DOHH2 (cell line): ENCODE measurements around the gene SOST.

Source experiments
- H3F3A ChIP-seq: fragments of 200-600 bp; sonication (generic), shearing (Covaris generic); 2 replicates; pipeline ENCODE4 v1.6.0; 2016; ENCODE audit warnings: antibody characterized with exemption, mild to moderate bottlenecking; ENCODE audit not compliant: control insufficient read depth, insufficient read depth
- H3K27ac ChIP-seq: fragments of 200-600 bp; sonication (generic); 2 replicates; pipeline ENCODE4 v1.5.1; 2014; ENCODE audit warnings: low read depth, mild to moderate bottlenecking, low read length, moderate library complexity
- H3K27me3 ChIP-seq: fragments of 200-600 bp; sonication (generic); 2 replicates; pipeline ENCODE4 v1.6.1; 2014; ENCODE audit warnings: mild to moderate bottlenecking, low read length, mixed read lengths; ENCODE audit not compliant: control insufficient read depth
- H3K36me3 ChIP-seq: fragments of 200-600 bp; sonication (generic); 2 replicates; pipeline ENCODE4 v1.6.1; 2014; ENCODE audit warnings: mild to moderate bottlenecking, low read length, moderate library complexity, mixed read lengths; ENCODE audit not compliant: control insufficient read depth
- H3K4me1 ChIP-seq: fragments of 200-600 bp; sonication (generic); 2 replicates; pipeline ENCODE4 v1.6.1; 2014; ENCODE audit warnings: mild to moderate bottlenecking, low read length, mixed read lengths; ENCODE audit not compliant: control insufficient read depth
- H3K4me2 ChIP-seq: fragments of 200-600 bp; sonication (generic); 2 replicates; pipeline ENCODE4 v1.6.0; 2014; ENCODE audit warnings: mild to moderate bottlenecking, low read length, moderate library complexity
- H3K4me3 ChIP-seq: fragments of 200-600 bp; sonication (generic); 2 replicates; pipeline ENCODE4 v1.5.1; 2014; ENCODE audit warnings: mild to moderate bottlenecking, low read length, mixed read lengths
- H3K79me2 ChIP-seq: fragments of 200-600 bp; sonication (generic); 2 replicates; pipeline ENCODE4 v1.6.1; 2014; ENCODE audit warnings: mild to moderate bottlenecking, low read length, mixed read lengths; ENCODE audit not compliant: control insufficient read depth
- H3K9me2 ChIP-seq: fragments of 200-600 bp; sonication (generic); replicated peaks from 2 replicates; pipeline ENCODE4 v1.6.1; 2014; ENCODE audit warnings: mild to moderate bottlenecking, low read length, mixed read lengths; ENCODE audit not compliant: control insufficient read depth
- H3K9me3 ChIP-seq: fragments of 200-600 bp; sonication (generic); 2 replicates; pipeline ENCODE4 v1.6.1; 2014; ENCODE audit warnings: antibody characterized with exemption, low read length, mixed read lengths; ENCODE audit not compliant: control insufficient read depth, insufficient read depth
- H4K20me1 ChIP-seq: fragments of 200-600 bp; sonication (generic); 2 replicates; pipeline ENCODE4 v1.6.0; 2014; ENCODE audit warnings: low read depth, mild to moderate bottlenecking, antibody characterized with exemption, low read length, moderate library complexity; ENCODE audit not compliant: control insufficient read depth, insufficient read depth
- CTCF ChIP-seq: fragments of 200-600 bp; sonication (generic); IDR thresholded peaks from one replicate; pipeline ENCODE4 v1.5.1; 2014; ENCODE audit warnings: antibody characterized with exemption, mild to moderate bottlenecking, low read depth, low read length; ENCODE audit not compliant: poor library complexity, severe bottlenecking
- EZH2phosphoT487 ChIP-seq: fragments of 200-600 bp; sonication (generic); IDR thresholded peaks from 2 replicates; pipeline ENCODE4 v1.6.1; 2017; ENCODE audit warnings: borderline replicate concordance, mild to moderate bottlenecking, antibody characterized with exemption, low read length, moderate library complexity, mixed read lengths

Gene SOST

GRCh38 chr17:43713494-43714162 lies 45.0 kb downstream of the SOST start:
- Histone ChIP-seq H3K9me2 (no peaks in the 10 kb centered on the region), H3K27me3 (peaks cover 23% of the 10 kb centered on the region), H3K4me3 (no peak overlapping the region), H3K36me3 (no peaks in the 10 kb centered on the region), H3K9me3 (no peaks in the 10 kb centered on the region), H3K4me2 (no peak overlapping the region), H3F3A (no peaks in the 10 kb centered on the region), H4K20me1 (no peaks in the 10 kb centered on the region), H3K27ac (no peak overlapping the region), H3K4me1 (no peaks in the 10 kb centered on the region), H3K79me2 (no peaks in the 10 kb centered on the region)
- TF ChIP-seq EZH2phosphoT487 (no peak), CTCF (no peak)

GRCh38 chr17:43712397-43712796 lies 46.2 kb downstream of the SOST start:
- Histone ChIP-seq H3K27ac (no peak overlapping the region), H3K9me2 (no peaks in the 10 kb centered on the region), H4K20me1 (no peaks in the 10 kb centered on the region), H3K4me1 (no peaks in the 10 kb centered on the region), H3K9me3 (no peaks in the 10 kb centered on the region), H3K4me2 (no peak overlapping the region), H3K4me3 (no peak overlapping the region), H3F3A (no peaks in the 10 kb centered on the region), H3K36me3 (no peaks in the 10 kb centered on the region), H3K27me3 (peaks cover 23% of the 10 kb centered on the region), H3K79me2 (no peaks in the 10 kb centered on the region)
- TF ChIP-seq EZH2phosphoT487 (no peak), CTCF (no peak)

- Histone ChIP-seq H3K4me1 (no peaks in the 10 kb centered on the region), H4K20me1 (no peaks in the 10 kb centered on the region), H3K27me3 (peaks cover 23% of the 10 kb centered on the region)
These were observed 48.5 kb downstream of the SOST start for GRCh38 chr17:43710101-43710500.

More at GRCh38 chr17:43710101-43710500, 48.5 kb downstream of the SOST start:
- H3K4me3 ChIP-seq, result no peak overlapping the region
- no peaks in the 10 kb centered on the region for H3K36me3 ChIP-seq
- no peaks in the 10 kb centered on the region for H3K79me2 ChIP-seq
- H3K27ac ChIP-seq, result no peak overlapping the region
- TF ChIP-seq CTCF, result no peak
- TF ChIP-seq EZH2phosphoT487, result no peak
- no peak overlapping the region for H3K4me2 ChIP-seq
- H3F3A ChIP-seq, result no peaks in the 10 kb centered on the region
- H3K9me2 ChIP-seq, result no peaks in the 10 kb centered on the region
- H3K9me3 ChIP-seq, result no peaks in the 10 kb centered on the region
